HCT116 (cell line): ENCODE data around the gene IGF2BP3. TPM values are rescaled to one million over a fixed set of nuclear protein-coding genes. Genes with fewer than 3 reads are reported as not detected.

ENCODE experiments used
- ATAC-seq: fragments of 200-7000 bp; cut with Tn5 transposase; 2 replicates; pipeline ENCODE4 v1.9.1; 2020; ENCODE audit warnings: mild to moderate bottlenecking, moderate library complexity
- BruUV-seq: library from RNA; stranded (reverse); fragments of 400-500 nt; replicated peaks from 2 replicates; lab custom pipeline; 2021; lab: Mats Ljungman, UMichigan
- CTCF ChIA-PET: fragments of 300-600 bp; sonication (Branson Sonifier 250); formaldehyde crosslinking; loops from one replicate; lab custom pipeline; 2021; ENCODE audit warnings: antibody characterized with exemption; lab: Charles Lee
- POLR2A ChIA-PET: fragments of 300-600, 350-600 bp; sonication (Branson Sonifier 250); formaldehyde crosslinking; loops from one replicate; lab custom pipeline; 2021; ENCODE audit warnings: antibody characterized with exemption; lab: Charles Lee
- RAD21 ChIA-PET, 2 experiments: fragments of 300-600 bp; sonication (Branson Sonifier 250); formaldehyde crosslinking; loops; one replicate each; lab custom pipeline; 2023; ENCODE audit warnings: low total read pairs in 2 of 2; ENCODE audit not compliant: uncharacterized antibody in 2 of 2, unreplicated experiment in 2 of 2, low non-redundant PET in 1 of 2; lab: Charles Lee
- DNase-seq: peaks from one replicate; pipeline ENCODE4 v3.0.0-alpha.2; 2010; ENCODE audit warnings: low read depth, low spot score
- H2AFZ ChIP-seq: fragments of 200-600 bp; shearing (Covaris generic), sonication (generic); 2 replicates; pipeline ENCODE4 v1.6.1; 2017; ENCODE audit warnings: low read depth, mixed run types, mixed read lengths, antibody characterized with exemption, low read length; ENCODE audit not compliant: poor library complexity, severe bottlenecking
- H3K27ac ChIP-seq: 2 replicates; pipeline ENCODE4 v1.5.1; 2012; ENCODE audit warnings: low read depth, low read length
- H3K27me3 ChIP-seq: fragments of 200-600 bp; sonication (generic); 2 replicates; pipeline ENCODE4 v1.6.1; 2016; ENCODE audit warnings: mixed run types, low read length, mixed read lengths; ENCODE audit not compliant: insufficient read depth
- H3K36me3 ChIP-seq, 2 experiments: fragments of 200-500 bp in 1 of 2; fragments of 200-600 bp in 1 of 2; sonication (Bioruptor generic) in 1 of 2; sonication (generic) in 1 of 2; 2 replicates each; pipeline versions ENCODE4 v1.5.1 to v1.6.1; 2014 to 2016; ENCODE audit warnings: low read length in 2 of 2, inconsistent platforms in 1 of 2, mixed read lengths in 1 of 2, mixed run types in 1 of 2; ENCODE audit not compliant: insufficient read depth in 2 of 2, control insufficient read depth in 1 of 2
- H3K4me1 ChIP-seq, 2 experiments: fragments of 200-600 bp in 1 of 2; sonication (generic) in 1 of 2; 2 replicates each; pipeline versions ENCODE4 v1.5.1 to v1.6.1; 2012 to 2017; ENCODE audit warnings: low read length in 2 of 2, inconsistent platforms in 1 of 2, mild to moderate bottlenecking in 1 of 2, mixed read lengths in 1 of 2, mixed run types in 1 of 2, moderate library complexity in 1 of 2; ENCODE audit not compliant: insufficient read depth in 2 of 2, control insufficient read depth in 1 of 2
- H3K4me2 ChIP-seq: fragments of 200-600 bp; sonication (generic); 2 replicates; pipeline ENCODE4 v1.6.1; 2017; ENCODE audit warnings: mixed run types, low read length, mixed read lengths
- H3K4me3 ChIP-seq, 2 experiments: fragments of 200-600 bp in 1 of 2; sonication (generic) in 1 of 2; replicated peaks in 1 of 2; 2 replicates each; pipeline ENCODE4 v1.5.1; 2011 to 2016; ENCODE audit warnings: low read length in 2 of 2, control low read depth in 1 of 2, low read depth in 1 of 2, mild to moderate bottlenecking in 1 of 2, mixed read lengths in 1 of 2, mixed run types in 1 of 2
- H3K79me2 ChIP-seq: fragments of 200-600 bp; sonication (generic); 2 replicates; pipeline ENCODE4 v1.6.1; 2017; ENCODE audit warnings: mild to moderate bottlenecking, mixed run types, low read length, moderate library complexity, mixed read lengths; ENCODE audit not compliant: insufficient read depth
- H3K9ac ChIP-seq: fragments of 200-600 bp; sonication (generic); 2 replicates; pipeline ENCODE4 v1.6.1; 2016; ENCODE audit warnings: low read length, mixed read lengths
- H3K9me2 ChIP-seq: fragments of 200-600 bp; sonication (generic), shearing (Covaris generic); 2 replicates; pipeline ENCODE4 v1.6.1; 2017; ENCODE audit warnings: mixed run types, mild to moderate bottlenecking, moderate library complexity; ENCODE audit not compliant: insufficient read depth
- H3K9me3 ChIP-seq, 2 experiments: fragments of 200-500 bp in 1 of 2; fragments of 200-600 bp in 1 of 2; sonication (Bioruptor generic) in 1 of 2; sonication (generic) in 1 of 2; 2 replicates each; pipeline ENCODE4 v1.6.1; 2014 to 2017; ENCODE audit warnings: low read length in 2 of 2, mixed read lengths in 2 of 2, inconsistent platforms in 1 of 2, low read depth in 1 of 2, mild to moderate bottlenecking in 1 of 2, mixed run types in 1 of 2, moderate library complexity in 1 of 2; ENCODE audit not compliant: control insufficient read depth in 1 of 2, insufficient read depth in 1 of 2
- H4K20me1 ChIP-seq: fragments of 200-600 bp; sonication (generic), shearing (Covaris generic); 2 replicates; pipeline ENCODE4 v1.6.1; 2017; ENCODE audit warnings: mixed run types, mild to moderate bottlenecking, moderate library complexity; ENCODE audit not compliant: insufficient read depth
- CBX3 ChIP-seq: IDR thresholded peaks from 2 replicates; pipeline ENCODE4 v1.6.1; 2012; ENCODE audit warnings: low read depth
- CEBPB ChIP-seq: IDR thresholded peaks from 2 replicates; pipeline ENCODE4 v1.6.1; 2012; ENCODE audit warnings: low read depth
- CTCF ChIP-seq, 3 experiments: fragments of 200-600 bp in 1 of 3; sonication (generic) in 1 of 3; IDR thresholded peaks in 2 of 3; conservative IDR thresholded peaks in 1 of 3; 2 replicates each; pipeline ENCODE4 v1.5.1; 2012 to 2017; ENCODE audit warnings: low read depth in 2 of 3, low read length in 2 of 3, antibody characterized with exemption in 1 of 3, borderline replicate concordance in 1 of 3, control low read depth in 1 of 3, mild to moderate bottlenecking in 1 of 3, mixed read lengths in 1 of 3, mixed run types in 1 of 3, moderate library complexity in 1 of 3; ENCODE audit not compliant: insufficient read depth in 1 of 3
- EGR1 ChIP-seq: IDR thresholded peaks from 2 replicates; pipeline ENCODE4 v1.6.1; 2012; ENCODE audit warnings: low read depth
- ELF1 ChIP-seq: IDR thresholded peaks from 2 replicates; pipeline ENCODE4 v1.6.1; 2012; ENCODE audit warnings: low read depth, borderline replicate concordance
- EZH2 ChIP-seq: fragments of 200-600 bp; sonication (generic); IDR thresholded peaks from 2 replicates; pipeline ENCODE4 v1.6.1; 2017; ENCODE audit warnings: antibody characterized with exemption, mixed run types
- EZH2phosphoT487 ChIP-seq: fragments of 200-600 bp; IDR thresholded peaks from 2 replicates; pipeline ENCODE4 v1.6.1; 2018; ENCODE audit warnings: antibody characterized with exemption, borderline replicate concordance
- JUND ChIP-seq: IDR thresholded peaks from 2 replicates; pipeline ENCODE4 v1.6.1; 2012
- POLR2A ChIP-seq: IDR thresholded peaks from 2 replicates; pipeline ENCODE4 v1.7.0; 2011; ENCODE audit warnings: borderline replicate concordance; ENCODE audit not compliant: insufficient read depth, insufficient read length; ENCODE audit errors: extremely low read depth
- POLR2AphosphoS5 ChIP-seq: IDR thresholded peaks from 2 replicates; pipeline ENCODE4 v1.6.1; 2011; ENCODE audit warnings: mild to moderate bottlenecking, low read depth, low read length, moderate library complexity
- RAD21 ChIP-seq: IDR thresholded peaks from 2 replicates; pipeline ENCODE4 v1.6.1; 2012; ENCODE audit warnings: low read depth, mild to moderate bottlenecking
- REST ChIP-seq: IDR thresholded peaks from 2 replicates; pipeline ENCODE4 v1.6.1; 2012; ENCODE audit warnings: low read depth
- SP1 ChIP-seq: IDR thresholded peaks from 2 replicates; pipeline ENCODE4 v1.6.1; 2012; ENCODE audit warnings: low read depth
- SRF ChIP-seq: IDR thresholded peaks from 2 replicates; pipeline ENCODE4 v1.6.1; 2012; ENCODE audit warnings: low read depth
- TCF7L2 ChIP-seq: IDR thresholded peaks from 2 replicates; pipeline ENCODE4 v1.7.0; 2011; ENCODE audit warnings: borderline replicate concordance, inconsistent platforms; ENCODE audit not compliant: insufficient read depth, insufficient read length; ENCODE audit errors: extremely low read depth
- YY1 ChIP-seq: IDR thresholded peaks from 2 replicates; pipeline ENCODE4 v1.6.1; 2011; ENCODE audit warnings: low read length, low read depth, moderate library complexity, mild to moderate bottlenecking; ENCODE audit not compliant: insufficient replicate concordance; ENCODE audit errors: extremely low read depth
- ZFX ChIP-seq: fragments of 450-650 bp; IDR thresholded peaks from 2 replicates; pipeline ENCODE4 v1.6.1; 2017
- ZNF274 ChIP-seq: fragments of 200-500 bp; sonication (Bioruptor generic); IDR thresholded peaks from 2 replicates; pipeline ENCODE4 v1.6.1; 2014; ENCODE audit warnings: mild to moderate bottlenecking, low read depth, low read length, inconsistent platforms
- intact Hi-C: fragments of 100-400 bp; cut with micrococcal nuclease; formaldehyde crosslinking; loops from 2 replicates; pipeline ENCODE4 v1.10.0; 2022
- total RNA-seq: library from RNA; stranded (reverse); gene quantifications from one replicate; pipeline ENCODE4 v1.2.1, GENCODE V29; 2021; ENCODE audit not compliant: unreplicated experiment
- TF ChIP-seq, protein P1 (sequence below): IDR thresholded peaks from 2 replicates; pipeline ENCODE4 v1.6.1; 2012

The IGF2BP3 gene
- total RNA-seq, 1 experiment from 2014 or later, result 79.1 TPM

GRCh38 chr7:23456093-23456492 is 14.2 kb downstream of the IGF2BP3 start:
- H3K4me2 ChIP-seq, result no peak overlapping the region
- ATAC-seq, result no peak
- DNase-seq, result no peak
- peaks cover 15% of the 10 kb centered on the region; the same call in 1 of the 2 replicates for H4K20me1 ChIP-seq
- TF ChIP-seq ZFX, result no peak
- TF ChIP-seq RAD21, result no peak
- no peak for TF ChIP-seq YY1
- TF ChIP-seq JUND, result no peak
- TF ChIP-seq CBX3, result no peak
- TF ChIP-seq CTCF (IDR thresholded peaks at IDR 0.05 in 2 of 3, conservative IDR thresholded peaks at IDR 0.05 in 1 of 3; ENCODE audit: borderline replicate concordance in 1 of 3, insufficient read depth in 1 of 3, low read depth in 2 of 3, low read length in 2 of 3), result no peak
- TF ChIP-seq POLR2A, result no peak
- no peak for TF ChIP-seq ZNF274
- TF ChIP-seq EGR1, result no peak
- no peak for TF ChIP-seq SP1
- TF ChIP-seq ELF1, result no peak
- TF ChIP-seq REST, result no peak
- no peak for TF ChIP-seq EZH2phosphoT487
- TF ChIP-seq, protein P1, sequence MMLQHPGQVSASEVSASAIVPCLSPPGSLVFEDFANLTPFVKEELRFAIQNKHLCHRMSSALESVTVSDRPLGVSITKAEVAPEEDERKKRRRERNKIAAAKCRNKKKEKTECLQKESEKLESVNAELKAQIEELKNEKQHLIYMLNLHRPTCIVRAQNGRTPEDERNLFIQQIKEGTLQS, result no peak
- no peak for TF ChIP-seq CEBPB
- no peak for TF ChIP-seq POLR2AphosphoS5
- TF ChIP-seq TCF7L2, result no peak
- no peak for TF ChIP-seq EZH2
- no peak for TF ChIP-seq SRF
- intact Hi-C loops, result no loop called here
- no peaks in the 10 kb centered on the region for H3K27me3 ChIP-seq
- no peak overlapping the region for H3K9ac ChIP-seq
- H3K27ac ChIP-seq, result no peak overlapping the region
- RAD21 ChIA-PET, result no interaction called here
- peaks cover 0 to 7% of the 10 kb centered on the region in 2 experiments; a peak in 1 of 4 replicates for H3K4me1 ChIP-seq
- H3K9me2 ChIP-seq, result no peaks in the 10 kb centered on the region
- H3K79me2 ChIP-seq, result peaks cover 98% of the 10 kb centered on the region
- H3K9me3 ChIP-seq, result no peaks in the 10 kb centered on the region
- POLR2A ChIA-PET, result interaction anchor here (0.9 kb wide), 1 partner anchor 27 kb away, joined by 3 read pairs; no protein-coding TSS in a partner anchor
- BruUV-seq, result no TSS peak
- no peak overlapping the region for H2AFZ ChIP-seq
- H3K36me3 ChIP-seq, result peaks cover 1 to 12% of the 10 kb centered on the region in 2 experiments; a peak in 3 of 4 replicates
- CTCF ChIA-PET, result no interaction called here
- no peak overlapping the region for H3K4me3 ChIP-seq
